Measurements from ENCODE around the gene C14orf132. TPM values are rescaled to one million over a fixed set of nuclear protein-coding genes. Genes with fewer than 3 reads are reported as not detected.

The C14orf132 gene
- total RNA-seq, 2 donors from 2014 or later, result 23.0 to 37.5 TPM

GRCh38 chr14:96131836-96132235 lies 92.7 kb downstream of the C14orf132 start:
- Histone ChIP-seq H3K27ac (no peak overlapping the region), H3K4me3 (no peak overlapping the region), H3K4me1 (ENCODE audit: control insufficient read depth in 1 of 2, low read depth in 2 of 2) (no peaks in the 10 kb centered on the region), H3K9me3 (no peaks in the 10 kb centered on the region), H3K36me3 (no peaks in the 10 kb centered on the region), H3K27me3 (replicated peaks; ENCODE audit: insufficient read depth) (no peaks in the 10 kb centered on the region)
- ATAC-seq (ENCODE audit: insufficient number of reproducible peaks, low FRiP score, low read depth), result no peak
- DNase-seq (ENCODE audit: low spot score), result no peak
- no peak for TF ChIP-seq CTCF (IDR thresholded peaks at IDR 0.05)

- Histone ChIP-seq H3K36me3 (no peaks in the 10 kb centered on the region), H3K4me1 (ENCODE audit: control insufficient read depth in 1 of 2, low read depth in 2 of 2) (no peaks in the 10 kb centered on the region), H3K4me3 (no peak overlapping the region), H3K27me3 (replicated peaks; ENCODE audit: insufficient read depth) (no peaks in the 10 kb centered on the region), H3K27ac (no peak overlapping the region), H3K9me3 (no peaks in the 10 kb centered on the region)
- no peak for ATAC-seq (ENCODE audit: insufficient number of reproducible peaks, low FRiP score, low read depth)
- no peak for TF ChIP-seq CTCF (IDR thresholded peaks at IDR 0.05)
- DNase-seq (ENCODE audit: low spot score), result no peak
These were observed 95.3 kb downstream of the C14orf132 start for GRCh38 chr14:96134508-96134907.

GRCh38 chr14:96135285-96135684 lies 96.1 kb downstream of the C14orf132 start:
- H3K4me3 ChIP-seq, result no peak overlapping the region
- no peak for TF ChIP-seq CTCF (IDR thresholded peaks at IDR 0.05)
- no peaks in the 10 kb centered on the region for H3K36me3 ChIP-seq
- H3K27me3 ChIP-seq (replicated peaks; ENCODE audit: insufficient read depth), result no peaks in the 10 kb centered on the region
- no peaks in the 10 kb centered on the region for H3K4me1 ChIP-seq (ENCODE audit: control insufficient read depth in 1 of 2, low read depth in 2 of 2)
- no peaks in the 10 kb centered on the region for H3K9me3 ChIP-seq
- H3K27ac ChIP-seq, result no peak overlapping the region
- DNase-seq (ENCODE audit: low spot score), result no peak
- no peak for ATAC-seq (ENCODE audit: insufficient number of reproducible peaks, low FRiP score, low read depth)

- no peak for TF ChIP-seq CTCF (IDR thresholded peaks at IDR 0.05)
- H3K4me3 ChIP-seq, result no peak overlapping the region
- ATAC-seq (ENCODE audit: insufficient number of reproducible peaks, low FRiP score, low read depth) (no peak), DNase-seq (ENCODE audit: low spot score) (no peak)
- H3K4me1 ChIP-seq (ENCODE audit: control insufficient read depth in 1 of 2, low read depth in 2 of 2), result no peaks in the 10 kb centered on the region
- H3K36me3 ChIP-seq, result no peaks in the 10 kb centered on the region
- no peak overlapping the region for H3K27ac ChIP-seq
- H3K27me3 ChIP-seq (replicated peaks; ENCODE audit: insufficient read depth), result no peaks in the 10 kb centered on the region
- no peaks in the 10 kb centered on the region for H3K9me3 ChIP-seq
These were observed 97.3 kb downstream of the C14orf132 start for GRCh38 chr14:96136371-96137005.

- TF ChIP-seq CTCF (IDR thresholded peaks at IDR 0.05), result no peak
- Histone ChIP-seq H3K27ac (no peak overlapping the region), H3K36me3 (no peaks in the 10 kb centered on the region), H3K27me3 (replicated peaks; ENCODE audit: insufficient read depth) (no peaks in the 10 kb centered on the region), H3K9me3 (no peaks in the 10 kb centered on the region), H3K4me1 (ENCODE audit: control insufficient read depth in 1 of 2, low read depth in 2 of 2) (no peaks in the 10 kb centered on the region), H3K4me3 (no peak overlapping the region)
- ATAC-seq (ENCODE audit: insufficient number of reproducible peaks, low FRiP score, low read depth), result no peak
- DNase-seq (ENCODE audit: low spot score), result no peak
These were observed 99.1 kb downstream of the C14orf132 start for GRCh38 chr14:96138241-96138640.
